ENCODE measurements around the gene CFDP1. TPM values are rescaled to one million over a fixed set of nuclear protein-coding genes. Genes with fewer than 3 reads are reported as not detected.

The CFDP1 gene
- total and polyA plus RNA-seq, 2 donors (not counting 1 experiment from before 2014, with no cell fraction given) = 47.9 to 80.0 TPM

GRCh38 chr16:75415169-75415905 lies 18.0 kb downstream of the CFDP1 start:
- Histone ChIP-seq H3K4me3 (replicated peaks in 1 of 4; ENCODE audit: control extremely low read depth in 1 of 4, insufficient read depth in 1 of 4, low read depth in 3 of 4, low read length in 4 of 4) (no peak overlapping the region), H3K4me1 (ENCODE audit: control insufficient read depth, extremely low read depth, insufficient read depth, low read length) (peaks cover 2% of the 10 kb centered on the region), H3K9me3 (ENCODE audit: control insufficient read depth, insufficient read depth, low read depth, low read length) (no peaks in the 10 kb centered on the region), H3K36me3 (ENCODE audit: control insufficient read depth, insufficient read depth, low read length) (no peaks in the 10 kb centered on the region), H3K79me2 (ENCODE audit: control insufficient read depth, insufficient read depth, low read length) (peaks cover 27% of the 10 kb centered on the region), H3K4me2 (ENCODE audit: extremely low read depth, insufficient read depth, low read length) (no peak overlapping the region), H2AFZ (ENCODE audit: low read length) (no peak overlapping the region), H3K27ac (ENCODE audit: insufficient read depth, low read length) (no peak overlapping the region), H4K20me1 (ENCODE audit: control insufficient read depth, extremely low read depth, insufficient read depth, low read length) (no peaks in the 10 kb centered on the region), H3K27me3 (ENCODE audit: control insufficient read depth, insufficient read depth, low read length) (no peaks in the 10 kb centered on the region), H3K9ac (ENCODE audit: insufficient read depth, low read length) (no peak overlapping the region)
- DNase-seq (ENCODE audit: low read depth in 2 of 2) = no peak
- no peak for TF ChIP-seq CTCF (conservative IDR thresholded peaks at IDR 0.05 in 1 of 2, IDR thresholded peaks at IDR 0.05 in 1 of 2; ENCODE audit: low read depth in 1 of 2, low read length in 2 of 2)
- TF ChIP-seq EZH2 (IDR thresholded peaks at IDR 0.05; ENCODE audit: low read length, missing control alignments) = no peak

GRCh38 chr16:75413951-75414350 lies 19.4 kb downstream of the CFDP1 start:
- Histone ChIP-seq H3K79me2 (ENCODE audit: control insufficient read depth, insufficient read depth, low read length) (peaks cover 16% of the 10 kb centered on the region), H3K9ac (ENCODE audit: insufficient read depth, low read length) (no peak overlapping the region), H3K27me3 (ENCODE audit: control insufficient read depth, insufficient read depth, low read length) (no peaks in the 10 kb centered on the region), H3K4me2 (ENCODE audit: extremely low read depth, insufficient read depth, low read length) (no peak overlapping the region), H3K4me1 (ENCODE audit: control insufficient read depth, extremely low read depth, insufficient read depth, low read length) (peaks cover 2% of the 10 kb centered on the region), H3K9me3 (ENCODE audit: control insufficient read depth, insufficient read depth, low read depth, low read length) (no peaks in the 10 kb centered on the region), H3K27ac (ENCODE audit: insufficient read depth, low read length) (no peak overlapping the region), H2AFZ (ENCODE audit: low read length) (no peak overlapping the region), H3K4me3 (replicated peaks in 1 of 4; ENCODE audit: control extremely low read depth in 1 of 4, insufficient read depth in 1 of 4, low read depth in 3 of 4, low read length in 4 of 4) (no peak overlapping the region), H3K36me3 (ENCODE audit: control insufficient read depth, insufficient read depth, low read length) (no peaks in the 10 kb centered on the region), H4K20me1 (ENCODE audit: control insufficient read depth, extremely low read depth, insufficient read depth, low read length) (no peaks in the 10 kb centered on the region)
- TF ChIP-seq EZH2 (IDR thresholded peaks at IDR 0.05; ENCODE audit: low read length, missing control alignments) (no peak), CTCF (conservative IDR thresholded peaks at IDR 0.05 in 1 of 2, IDR thresholded peaks at IDR 0.05 in 1 of 2; ENCODE audit: low read depth in 1 of 2, low read length in 2 of 2) (no peak)
- no peak for DNase-seq (ENCODE audit: low read depth in 2 of 2)

- Histone ChIP-seq H3K4me3 (replicated peaks in 1 of 4; ENCODE audit: control extremely low read depth in 1 of 4, insufficient read depth in 1 of 4, low read depth in 3 of 4, low read length in 4 of 4) (no peak overlapping the region), H2AFZ (ENCODE audit: low read length) (no peak overlapping the region), H3K9ac (ENCODE audit: insufficient read depth, low read length) (no peak overlapping the region), H3K79me2 (ENCODE audit: control insufficient read depth, insufficient read depth, low read length) (no peaks in the 10 kb centered on the region), H3K27me3 (ENCODE audit: control insufficient read depth, insufficient read depth, low read length) (no peaks in the 10 kb centered on the region), H3K9me3 (ENCODE audit: control insufficient read depth, insufficient read depth, low read depth, low read length) (no peaks in the 10 kb centered on the region), H4K20me1 (ENCODE audit: control insufficient read depth, extremely low read depth, insufficient read depth, low read length) (no peaks in the 10 kb centered on the region), H3K4me1 (ENCODE audit: control insufficient read depth, extremely low read depth, insufficient read depth, low read length) (peaks cover 2% of the 10 kb centered on the region), H3K36me3 (ENCODE audit: control insufficient read depth, insufficient read depth, low read length) (no peaks in the 10 kb centered on the region), H3K27ac (ENCODE audit: insufficient read depth, low read length) (no peak overlapping the region), H3K4me2 (ENCODE audit: extremely low read depth, insufficient read depth, low read length) (no peak overlapping the region)
- TF ChIP-seq CTCF (conservative IDR thresholded peaks at IDR 0.05 in 1 of 2, IDR thresholded peaks at IDR 0.05 in 1 of 2; ENCODE audit: low read depth in 1 of 2, low read length in 2 of 2) (no peak), EZH2 (IDR thresholded peaks at IDR 0.05; ENCODE audit: low read length, missing control alignments) (no peak)
- DNase-seq (ENCODE audit: low read depth in 2 of 2) = no peak
These were observed 26.4 kb downstream of the CFDP1 start for GRCh38 chr16:75406943-75407342.

Measured in fibroblast of lung (primary cell).